MCF 10A (cell line): ENCODE data around the gene NUP35. TPM values are rescaled to one million over a fixed set of nuclear protein-coding genes. Genes with fewer than 3 reads are reported as not detected.
"Not testable (repeated sequence)": the region's sequence is repeated elsewhere in the genome, so short reads cannot be mapped to it uniquely, and the experiment has no call there.

ENCODE experiments used
- BruUV-seq: library from RNA; stranded (reverse); fragments of 400-500 nt; replicated peaks from 2 replicates; lab custom pipeline; 2021; lab: Mats Ljungman, UMichigan
- CTCF ChIA-PET: fragments of 300-600 bp; sonication (Branson Sonifier 250); formaldehyde crosslinking; extraction: SDS; loops from one replicate; lab custom pipeline; 2021; ENCODE audit warnings: antibody characterized with exemption, inconsistent platforms; lab: Yijun Ruan, JAX
- POLR2A ChIA-PET: fragments of 300-600, 350-650 bp; sonication (Branson Sonifier 250); formaldehyde crosslinking; extraction: SDS; loops from one replicate; lab custom pipeline; 2020; ENCODE audit warnings: antibody characterized with exemption, inconsistent platforms; lab: Yijun Ruan, JAX
- DNase-seq: peaks from one replicate; pipeline ENCODE4 v3.0.0-alpha.2; 2018; ENCODE audit not compliant: unreplicated experiment
- H3K27ac Mint-ChIP-seq: one replicate; pipeline ENCODE4 v1.8.0; 2022; ENCODE audit warnings: mild to moderate bottlenecking, low read depth, mixed read lengths; ENCODE audit not compliant: unreplicated experiment
- H3K27me3 Mint-ChIP-seq: one replicate; pipeline ENCODE4 v1.8.0; 2022; ENCODE audit warnings: mixed read lengths; ENCODE audit not compliant: insufficient read depth, unreplicated experiment
- H3K36me3 Mint-ChIP-seq: one replicate; pipeline ENCODE4 v1.8.0; 2022; ENCODE audit warnings: mild to moderate bottlenecking, moderate library complexity, mixed read lengths; ENCODE audit not compliant: insufficient read depth, unreplicated experiment
- H3K4me1 Mint-ChIP-seq: one replicate; pipeline ENCODE4 v1.8.0; 2022; ENCODE audit warnings: mixed read lengths; ENCODE audit not compliant: insufficient read depth, unreplicated experiment
- H3K4me3 Mint-ChIP-seq: one replicate; pipeline ENCODE4 v1.8.0; 2022; ENCODE audit warnings: mild to moderate bottlenecking, moderate library complexity, mixed read lengths; ENCODE audit not compliant: unreplicated experiment
- H3K9me3 Mint-ChIP-seq: one replicate; pipeline ENCODE4 v1.8.0; 2022; ENCODE audit warnings: mixed read lengths; ENCODE audit not compliant: unreplicated experiment
- intact Hi-C: fragments of 100-400 bp; cut with micrococcal nuclease; formaldehyde crosslinking; loops from 2 replicates; pipeline ENCODE4 v1.14.1; 2022
- total RNA-seq: library from RNA; stranded (reverse); gene quantifications from 2 replicates; pipeline ENCODE4 v1.2.3, GENCODE V29; 2022
- TF ChIP-seq, protein P1 (sequence below): fragments of 200-600 bp; IDR thresholded peaks from one replicate; pipeline ENCODE4 v1.8.0; 2022; ENCODE audit warnings: antibody characterized with exemption, mild to moderate bottlenecking; ENCODE audit not compliant: unreplicated experiment

The NUP35 gene
- total RNA-seq, 1 experiment from 2014 or later: 19.2 TPM

DNA sequence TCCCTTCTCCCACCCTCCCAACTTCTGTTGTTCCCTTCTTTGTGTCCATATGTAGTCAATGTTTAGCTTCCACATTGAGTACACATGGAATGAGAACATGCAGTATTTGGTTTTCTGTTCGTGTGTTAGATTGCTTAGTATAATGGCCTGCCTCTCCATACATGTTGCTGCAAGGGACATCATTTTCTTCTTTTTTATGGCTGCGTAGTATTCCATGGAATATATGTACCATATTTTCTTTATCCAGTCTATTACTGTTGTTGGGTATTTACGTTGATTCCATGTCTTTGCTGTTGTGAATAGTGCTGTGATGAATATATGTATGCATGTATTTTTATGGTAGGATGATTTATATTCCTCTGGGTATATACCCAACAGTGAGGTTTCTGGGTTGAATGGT, 42.0 kb downstream of the NUP35 start:
- BruUV-seq: no TSS peak
- no peak for DNase-seq
- Mint-ChIP-seq H3K9me3 (no peaks in the 10 kb centered on the region), H3K4me1 (peaks cover 16% of the 10 kb centered on the region), H3K4me3 (no peak overlapping the region), H3K27ac (no peak overlapping the region), H3K36me3 (peaks cover 54% of the 10 kb centered on the region), H3K27me3 (no peaks in the 10 kb centered on the region)
- POLR2A ChIA-PET: no interaction called here
- CTCF ChIA-PET: no interaction called here
- intact Hi-C loops: no loop called here
- TF ChIP-seq, protein P1, sequence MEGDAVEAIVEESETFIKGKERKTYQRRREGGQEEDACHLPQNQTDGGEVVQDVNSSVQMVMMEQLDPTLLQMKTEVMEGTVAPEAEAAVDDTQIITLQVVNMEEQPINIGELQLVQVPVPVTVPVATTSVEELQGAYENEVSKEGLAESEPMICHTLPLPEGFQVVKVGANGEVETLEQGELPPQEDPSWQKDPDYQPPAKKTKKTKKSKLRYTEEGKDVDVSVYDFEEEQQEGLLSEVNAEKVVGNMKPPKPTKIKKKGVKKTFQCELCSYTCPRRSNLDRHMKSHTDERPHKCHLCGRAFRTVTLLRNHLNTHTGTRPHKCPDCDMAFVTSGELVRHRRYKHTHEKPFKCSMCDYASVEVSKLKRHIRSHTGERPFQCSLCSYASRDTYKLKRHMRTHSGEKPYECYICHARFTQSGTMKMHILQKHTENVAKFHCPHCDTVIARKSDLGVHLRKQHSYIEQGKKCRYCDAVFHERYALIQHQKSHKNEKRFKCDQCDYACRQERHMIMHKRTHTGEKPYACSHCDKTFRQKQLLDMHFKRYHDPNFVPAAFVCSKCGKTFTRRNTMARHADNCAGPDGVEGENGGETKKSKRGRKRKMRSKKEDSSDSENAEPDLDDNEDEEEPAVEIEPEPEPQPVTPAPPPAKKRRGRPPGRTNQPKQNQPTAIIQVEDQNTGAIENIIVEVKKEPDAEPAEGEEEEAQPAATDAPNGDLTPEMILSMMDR: no peak

DNA sequence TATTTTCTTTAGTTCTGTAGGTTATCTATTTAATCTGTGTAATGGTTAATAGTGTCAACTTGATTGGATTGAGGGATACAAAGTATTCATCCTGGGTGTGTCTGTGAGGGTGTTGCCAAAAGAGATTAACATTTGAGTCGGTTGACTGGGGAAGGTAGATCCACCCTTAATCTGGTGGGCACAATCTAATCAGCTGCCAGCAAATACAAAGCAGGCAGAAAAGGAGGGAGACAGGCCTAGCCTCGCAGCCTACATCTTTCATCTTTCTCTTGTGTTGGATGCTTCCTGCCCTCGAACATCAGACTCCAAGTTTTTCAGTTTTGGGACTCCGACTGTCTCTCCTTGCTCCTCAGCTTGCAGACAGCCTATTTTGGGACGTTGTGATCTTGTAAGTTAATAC, 42.7 kb downstream of the NUP35 start:
- H3K27ac Mint-ChIP-seq, CTCF ChIA-PET, DNase-seq, H3K4me3 Mint-ChIP-seq, BruUV-seq, H3K27me3 Mint-ChIP-seq, H3K9me3 Mint-ChIP-seq, POLR2A ChIA-PET, intact Hi-C loops: not testable (repeated sequence)
- peaks cover 47% of the 10 kb centered on the region for H3K36me3 Mint-ChIP-seq
- peaks cover 16% of the 10 kb centered on the region for H3K4me1 Mint-ChIP-seq

DNA sequence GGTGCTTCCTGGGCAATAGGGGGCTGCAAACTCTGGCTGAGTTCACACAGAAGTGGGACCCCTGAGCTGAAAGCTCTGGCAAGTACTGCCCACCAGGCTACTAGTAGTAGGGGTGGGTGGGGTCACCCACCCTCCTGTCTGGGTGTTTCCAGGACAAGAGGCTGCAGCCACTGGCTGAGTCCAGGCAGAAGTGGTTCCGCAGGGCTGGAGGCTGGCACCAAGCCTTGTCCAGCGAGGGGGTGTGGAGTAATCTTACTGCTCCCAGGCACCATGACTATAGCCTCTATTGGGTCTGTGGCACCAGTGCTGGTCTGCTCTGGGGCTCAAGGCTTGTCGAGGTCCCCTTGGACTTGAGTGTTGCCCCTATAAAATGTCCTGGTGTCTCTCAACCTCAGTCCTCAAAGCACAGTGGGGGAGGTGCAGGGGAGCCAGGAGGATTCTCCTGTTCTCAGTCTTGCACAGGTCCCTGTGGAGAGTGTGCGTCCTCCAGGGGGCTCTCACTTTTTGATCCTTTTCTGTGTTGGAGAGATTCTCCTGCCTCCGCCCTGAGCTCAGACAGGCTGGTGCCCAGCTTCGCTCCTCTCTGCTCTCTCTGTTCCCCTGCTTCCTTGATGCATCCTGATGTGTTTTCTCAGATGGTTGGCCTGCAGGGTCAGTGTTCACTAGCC, 48.1 kb downstream of the NUP35 start:
- TF ChIP-seq, protein P1: no peak
- peaks cover 18% of the 10 kb centered on the region for H3K36me3 Mint-ChIP-seq
- H3K27me3 Mint-ChIP-seq: no peaks in the 10 kb centered on the region
- peaks cover 16% of the 10 kb centered on the region for H3K4me1 Mint-ChIP-seq
- intact Hi-C loops: no loop called here
- no peak overlapping the region for H3K4me3 Mint-ChIP-seq
- no peaks in the 10 kb centered on the region for H3K9me3 Mint-ChIP-seq
- ChIA-PET POLR2A (no interaction called here), CTCF (interaction anchor here (0.6 to 1.5 kb wide), 2 partner anchors 34 to 364 kb away, joined by 3 read pairs; no protein-coding TSS in a partner anchor)
- BruUV-seq: no TSS peak
- H3K27ac Mint-ChIP-seq: no peak overlapping the region
- DNase-seq: no peak

DNA sequence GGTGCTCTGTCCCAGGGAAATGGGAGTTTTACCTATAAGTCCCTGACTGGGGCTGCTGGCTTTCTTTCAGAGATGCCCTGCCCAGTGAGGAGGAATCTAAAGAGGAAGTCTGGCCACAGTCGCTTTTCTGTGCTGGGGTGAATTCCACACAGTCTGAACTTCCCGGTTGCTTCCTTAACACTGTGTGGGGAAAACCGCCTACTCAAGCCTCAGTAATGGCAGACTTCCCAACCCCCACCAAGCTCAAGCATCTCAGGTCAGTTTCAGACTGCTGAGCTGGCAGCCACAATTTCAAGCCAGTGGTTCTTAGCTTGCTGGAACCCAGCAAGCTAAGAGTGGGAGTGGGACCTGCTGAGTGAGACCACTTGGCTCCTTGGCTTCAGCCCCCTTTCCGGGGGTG, 54.9 kb downstream of the NUP35 start:
- Mint-ChIP-seq H3K9me3 (no peaks in the 10 kb centered on the region), H3K27ac (no peak overlapping the region), H3K4me1 (no peaks in the 10 kb centered on the region), H3K36me3 (peaks cover 26% of the 10 kb centered on the region), H3K27me3 (no peaks in the 10 kb centered on the region), H3K4me3 (no peak overlapping the region)
- no TSS peak for BruUV-seq
- no peak for DNase-seq
- TF ChIP-seq, protein P1: no peak
- intact Hi-C loops: no loop called here
- ChIA-PET POLR2A (no interaction called here), CTCF (no interaction called here)
